DND-41 (cell line): ENCODE data around the gene TBC1D22A.

Experiments used
- ATAC-seq: fragments of 200-7000 bp; cut with Tn5 transposase; 3 replicates; pipeline ENCODE4 v1.9.1; 2021; ENCODE audit warnings: low read depth; ENCODE audit not compliant: insufficient read depth
- DNase-seq: peaks from one replicate; pipeline ENCODE4 v3.0.0-alpha.2; 2020
- H2AFZ ChIP-seq: 2 replicates; pipeline ENCODE4 v1.6.0; 2012; ENCODE audit warnings: low read depth, low read length
- H3K27ac ChIP-seq: 2 replicates; pipeline ENCODE4 v1.5.1; 2012; ENCODE audit warnings: low read length, inconsistent platforms
- H3K27me3 ChIP-seq: fragments of 200-600 bp; sonication (generic); 2 replicates; pipeline ENCODE4 v1.6.0; 2012; ENCODE audit warnings: low read length, mild to moderate bottlenecking, inconsistent platforms; ENCODE audit not compliant: insufficient read depth, poor library complexity
- H3K36me3 ChIP-seq: 2 replicates; pipeline ENCODE4 v1.5.1; 2012; ENCODE audit warnings: low read length, inconsistent platforms; ENCODE audit not compliant: insufficient read depth
- H3K4me1 ChIP-seq: 2 replicates; pipeline ENCODE4 v1.5.1; 2012; ENCODE audit warnings: mild to moderate bottlenecking, low read length; ENCODE audit not compliant: insufficient read depth
- H3K4me2 ChIP-seq: 2 replicates; pipeline ENCODE4 v1.6.0; 2012; ENCODE audit warnings: mild to moderate bottlenecking, moderate library complexity, low read length, inconsistent platforms; ENCODE audit not compliant: insufficient read depth
- H3K4me3 ChIP-seq, 2 experiments: fragments of 200-600 bp in 1 of 2; shearing (Covaris generic) in 1 of 2; 2 replicates each; pipeline ENCODE4 v1.5.1; 2012 to 2016; ENCODE audit warnings: inconsistent platforms in 2 of 2, low read length in 2 of 2, mild to moderate bottlenecking in 2 of 2, low read depth in 1 of 2, moderate library complexity in 1 of 2
- H3K79me2 ChIP-seq: 2 replicates; pipeline ENCODE4 v1.6.0; 2012; ENCODE audit warnings: low read length, inconsistent platforms; ENCODE audit not compliant: insufficient read depth
- H3K9ac ChIP-seq: 2 replicates; pipeline ENCODE4 v1.6.0; 2012; ENCODE audit warnings: low read depth, mild to moderate bottlenecking, inconsistent platforms, low read length, moderate library complexity
- H3K9me3 ChIP-seq: 2 replicates; pipeline ENCODE4 v1.5.1; 2012; ENCODE audit warnings: low read length, moderate library complexity, mild to moderate bottlenecking, inconsistent platforms; ENCODE audit not compliant: insufficient read depth, severe bottlenecking
- H4K20me1 ChIP-seq: 2 replicates; pipeline ENCODE4 v1.6.0; 2012; ENCODE audit warnings: low read length; ENCODE audit not compliant: insufficient read depth
- CTCF ChIP-seq: IDR thresholded peaks from 2 replicates; pipeline ENCODE4 v1.5.1; 2012; ENCODE audit warnings: borderline replicate concordance, low read length, moderate library complexity, mild to moderate bottlenecking; ENCODE audit not compliant: poor library complexity, severe bottlenecking; ENCODE audit errors: extremely low read depth
- EZH2 ChIP-seq: IDR thresholded peaks from 3 replicates; pipeline ENCODE4 v1.6.1; 2012; ENCODE audit warnings: borderline replicate concordance, low read depth, mild to moderate bottlenecking, moderate library complexity, low read length, inconsistent platforms; ENCODE audit not compliant: severe bottlenecking

TBC1D22A gene

GRCh38 chr22:46846832-46847355 is 84.4 kb downstream of the TBC1D22A start:
- no peak for ATAC-seq
- H2AFZ ChIP-seq, result no peak overlapping the region
- H3K27ac ChIP-seq, result no peak overlapping the region
- no peak for DNase-seq
- H4K20me1 ChIP-seq, result peaks cover 48% of the 10 kb centered on the region; the same call in 1 of the 2 replicates
- H3K9ac ChIP-seq, result no peak overlapping the region
- no peaks in the 10 kb centered on the region for H3K4me1 ChIP-seq
- no peak overlapping the region for H3K4me2 ChIP-seq
- TF ChIP-seq CTCF (no peak), EZH2 (no peak)
- H3K79me2 ChIP-seq, result peaks cover 44% of the 10 kb centered on the region
- no peaks in the 10 kb centered on the region for H3K27me3 ChIP-seq
- H3K4me3 ChIP-seq, result no peak overlapping the region
- H3K36me3 ChIP-seq, result peaks cover 36% of the 10 kb centered on the region
- no peaks in the 10 kb centered on the region for H3K9me3 ChIP-seq

GRCh38 chr22:46848197-46848596 is 85.7 kb downstream of the TBC1D22A start:
- H3K27me3 ChIP-seq, result no peaks in the 10 kb centered on the region
- peaks cover 47% of the 10 kb centered on the region for H3K79me2 ChIP-seq
- H4K20me1 ChIP-seq, result peaks cover 49% of the 10 kb centered on the region; the same call in 1 of the 2 replicates
- DNase-seq (no peak), ATAC-seq (no peak)
- no peak overlapping the region for H3K4me2 ChIP-seq
- no peak overlapping the region for H2AFZ ChIP-seq
- no peak overlapping the region for H3K9ac ChIP-seq
- TF ChIP-seq EZH2 (no peak), CTCF (no peak)
- H3K4me1 ChIP-seq, result no peaks in the 10 kb centered on the region
- no peak overlapping the region for H3K27ac ChIP-seq
- no peak overlapping the region for H3K4me3 ChIP-seq
- H3K36me3 ChIP-seq, result peaks cover 37% of the 10 kb centered on the region
- no peaks in the 10 kb centered on the region for H3K9me3 ChIP-seq

GRCh38 chr22:46849101-46849500 is 86.7 kb downstream of the TBC1D22A start:
- H3K9ac ChIP-seq, result no peak overlapping the region
- DNase-seq, result no peak
- no peaks in the 10 kb centered on the region for H3K4me1 ChIP-seq
- no peak overlapping the region for H3K4me3 ChIP-seq
- no peak overlapping the region for H3K4me2 ChIP-seq
- no peak overlapping the region for H2AFZ ChIP-seq
- no peak for ATAC-seq
- peaks cover 45% of the 10 kb centered on the region; the same call in 1 of the 2 replicates for H4K20me1 ChIP-seq
- no peak overlapping the region for H3K27ac ChIP-seq
- H3K36me3 ChIP-seq, result peaks cover 37% of the 10 kb centered on the region
- H3K79me2 ChIP-seq, result peaks cover 42% of the 10 kb centered on the region
- H3K9me3 ChIP-seq, result no peaks in the 10 kb centered on the region
- TF ChIP-seq EZH2 (no peak), CTCF (no peak)
- no peaks in the 10 kb centered on the region for H3K27me3 ChIP-seq

- H3K9ac ChIP-seq, result no peak overlapping the region
- ATAC-seq (no peak), DNase-seq (no peak)
- H3K27me3 ChIP-seq, result no peaks in the 10 kb centered on the region
- H3K4me1 ChIP-seq, result no peaks in the 10 kb centered on the region
- TF ChIP-seq CTCF (no peak), EZH2 (no peak)
- no peak overlapping the region for H3K27ac ChIP-seq
- peaks cover 37% of the 10 kb centered on the region for H3K79me2 ChIP-seq
- no peak overlapping the region for H2AFZ ChIP-seq
- no peak overlapping the region for H3K4me2 ChIP-seq
- peaks cover 38% of the 10 kb centered on the region; the same call in 1 of the 2 replicates for H4K20me1 ChIP-seq
- H3K9me3 ChIP-seq, result no peaks in the 10 kb centered on the region
- peaks cover 37% of the 10 kb centered on the region for H3K36me3 ChIP-seq
- no peak overlapping the region for H3K4me3 ChIP-seq
These were observed 87.5 kb downstream of the TBC1D22A start for GRCh38 chr22:46849951-46850350.
